GM12878 (cell line): ENCODE results near the gene UBLCP1. TPM values are rescaled to one million over a fixed set of nuclear protein-coding genes. Genes with fewer than 3 reads are reported as not detected.
"Not testable (repeated sequence)": the region's sequence is repeated elsewhere in the genome, so short reads cannot be mapped to it uniquely, and the experiment has no call there.

Source experiments
- ATAC-seq: fragments of 200-7000 bp; cut with Tn5 transposase; 3 replicates; pipeline ENCODE4 v1.9.1; 2020; ENCODE audit warnings: mild to moderate bottlenecking, moderate library complexity
- BruUV-seq: library from RNA; stranded (reverse); fragments of 400-500 nt; replicated peaks from 2 replicates; lab custom pipeline; 2021; lab: Mats Ljungman, UMichigan
- CTCF ChIA-PET: fragments of 300-600 bp; sonication (Branson Sonifier 250); formaldehyde crosslinking; extraction: SDS; loops from one replicate; lab custom pipeline; 2021; ENCODE audit warnings: inconsistent platforms; lab: Yijun Ruan, JAX
- POLR2A ChIA-PET: fragments of 350-600 bp; formaldehyde crosslinking; extraction: SDS; loops from one replicate; lab custom pipeline; 2021; ENCODE audit warnings: inconsistent platforms; lab: Charles Lee
- RAD21 ChIA-PET: fragments of 300-600 bp; sonication (Branson Sonifier 250); formaldehyde crosslinking; loops from one replicate; lab custom pipeline; 2023; ENCODE audit warnings: antibody characterized with exemption; ENCODE audit not compliant: unreplicated experiment; lab: Charles Lee
- SMC1A ChIA-PET: fragments of 300-600 bp; sonication (Branson Sonifier 250); formaldehyde crosslinking; loops from one replicate; lab custom pipeline; 2023; ENCODE audit not compliant: unreplicated experiment, uncharacterized antibody; lab: Charles Lee
- DNase-seq: peaks from one replicate; pipeline ENCODE4 v3.0.0-alpha.2; 2011; ENCODE audit warnings: low read depth, low spot score
- FAIRE-seq: peaks from 3 replicates; lab custom pipeline; 2011; peaks lifted over from hg19 to GRCh38; lab: Jason Lieb, UNC
- H2AFZ ChIP-seq: 2 replicates; pipeline ENCODE4 v1.6.0; 2011; ENCODE audit warnings: low read depth, low read length, control low read depth; ENCODE audit not compliant: control insufficient read depth
- H3K27ac ChIP-seq: 2 replicates; pipeline ENCODE4 v1.5.1; 2011; ENCODE audit warnings: control low read depth; ENCODE audit not compliant: control insufficient read depth, insufficient read depth
- H3K27me3 ChIP-seq, 2 experiments: replicated peaks in 1 of 2; 2 replicates each; pipeline versions ENCODE4 v1.6.0 to v1.6.1; 2011; ENCODE audit warnings: low read length in 1 of 2; ENCODE audit not compliant: control insufficient read depth in 2 of 2, insufficient read depth in 2 of 2
- H3K36me3 ChIP-seq, 2 experiments: 2 replicates each; pipeline ENCODE4 v1.5.1; 2011; ENCODE audit warnings: low read length in 1 of 2; ENCODE audit not compliant: control insufficient read depth in 2 of 2, insufficient read depth in 2 of 2
- H3K4me1 ChIP-seq: 2 replicates; pipeline ENCODE4 v1.6.1; 2011; ENCODE audit warnings: mild to moderate bottlenecking, low read length, moderate library complexity, mixed read lengths; ENCODE audit not compliant: control insufficient read depth, insufficient read depth
- H3K4me2 ChIP-seq: 2 replicates; pipeline ENCODE4 v1.6.0; 2011; ENCODE audit warnings: control low read depth; ENCODE audit not compliant: control insufficient read depth, insufficient read depth
- H3K4me3 ChIP-seq: fragments of 200-600 bp; sonication (generic); 2 replicates; pipeline ENCODE4 v1.5.1; 2016
- H3K79me2 ChIP-seq: 2 replicates; pipeline ENCODE4 v1.6.0; 2011; ENCODE audit warnings: low read length; ENCODE audit not compliant: control insufficient read depth, insufficient read depth
- H3K9ac ChIP-seq: 2 replicates; pipeline ENCODE4 v1.8.0; 2011; ENCODE audit warnings: low read length, control low read depth, mixed read lengths; ENCODE audit not compliant: control insufficient read depth, insufficient read depth
- H3K9me3 ChIP-seq: replicated peaks from 3 replicates; pipeline ENCODE4 v1.5.1; 2011; ENCODE audit warnings: mild to moderate bottlenecking, low read length; ENCODE audit not compliant: control insufficient read depth, insufficient read depth
- H4K20me1 ChIP-seq: 2 replicates; pipeline ENCODE4 v1.6.0; 2011; ENCODE audit not compliant: control insufficient read depth, insufficient read depth
- ATF7 ChIP-seq: fragments of 450-650 bp; IDR thresholded peaks from 2 replicates; pipeline ENCODE4 v1.6.1; 2016; ENCODE audit warnings: low read depth, mild to moderate bottlenecking
- CBX3 ChIP-seq: fragments of 200-600 bp; sonication (generic); IDR thresholded peaks from 2 replicates; pipeline ENCODE4 v1.6.1; 2016; ENCODE audit warnings: low read depth, borderline replicate concordance
- IKZF1 ChIP-seq: fragments of 450-650 bp; conservative IDR thresholded peaks from 2 replicates; pipeline ENCODE4 v1.6.1; 2017; ENCODE audit warnings: antibody characterized with exemption, mild to moderate bottlenecking
- MAX ChIP-seq: IDR thresholded peaks from 2 replicates; pipeline ENCODE4 v1.6.1; 2012; ENCODE audit warnings: low read depth, low read length, improper control_type of control experiment
- POLR2AphosphoS2 ChIP-seq: IDR thresholded peaks from 2 replicates; pipeline ENCODE4 v1.6.1; 2011; ENCODE audit warnings: low read depth, mild to moderate bottlenecking, low read length, improper control_type of control experiment, moderate library complexity
- SIX5 ChIP-seq: IDR thresholded peaks from 2 replicates; pipeline ENCODE4 v1.6.1; 2011; ENCODE audit warnings: mild to moderate bottlenecking, low read depth, low read length, moderate library complexity; ENCODE audit not compliant: severe bottlenecking
- TARDBP ChIP-seq: IDR thresholded peaks from 2 replicates; pipeline ENCODE4 v1.6.1; 2016; ENCODE audit warnings: borderline replicate concordance
- USF1 ChIP-seq: IDR thresholded peaks from 2 replicates; pipeline ENCODE4 v1.6.1; 2011; ENCODE audit warnings: borderline replicate concordance, low read depth, mild to moderate bottlenecking, moderate library complexity, mixed read lengths, low read length; ENCODE audit not compliant: insufficient read depth; ENCODE audit errors: extremely low read length
- ZBTB11 ChIP-seq: fragments of 450-650 bp; formaldehyde crosslinking; IDR thresholded peaks from 2 replicates; pipeline ENCODE4 v1.5.0; 2022; ENCODE audit warnings: mild to moderate bottlenecking, missing genetic modification characterization
- ZNF384 ChIP-seq: IDR thresholded peaks from 2 replicates; pipeline ENCODE4 v1.6.1; 2012; ENCODE audit warnings: low read depth, mild to moderate bottlenecking, low read length, improper control_type of control experiment, borderline replicate concordance
- WGBS: methylation state at CpG from one replicate; pipeline ENCODE4 v1.1.6; 2016; ENCODE audit warnings: low lambda C conversion rate; ENCODE audit not compliant: insufficient replicate concordance, insufficient coverage; ENCODE audit errors: missing lambda C conversion rate; 5-methylcytosine and 5-hydroxymethylcytosine counted together
- in situ Hi-C: fragments of 300-500 bp; cut with MboI; formaldehyde crosslinking; loops from 9 replicates; pipeline ENCODE4 v1.14.3; 2018; ENCODE audit warnings: mixed read lengths
- intact Hi-C: fragments of 100-400 bp; cut with micrococcal nuclease; formaldehyde crosslinking; loops from one replicate; pipeline ENCODE4 v1.14.2; 2022; ENCODE audit not compliant: unreplicated experiment
- polyA plus RNA-seq, 11 experiments: library from polyadenylated mRNA; depleted of rRNA in 4 of 11; unstranded in 6 of 11; stranded (reverse) in 5 of 11; fragments of >200 nt; fragmentation: Nextera tagmentation in 4 of 11; fragmentation: Illumina TruSeq in 1 of 11; extraction: Ambion mirVana in 4 of 11; extraction: Trizol in 1 of 11; gene quantifications; 1 replicate in 1 of 11; 2 replicates in 10 of 11; pipeline versions ENCODE4 v1.2.1 to v1.2.3, GENCODE V29; 2011 to 2016; ENCODE audit warnings: inconsistent platforms in 2 of 11, missing spikeins in 2 of 11, low read depth in 1 of 11
- total RNA-seq, 4 experiments: library from RNA; depleted of rRNA in 3 of 4; stranded (reverse); fragments of >200 nt in 3 of 4; fragmentation: Illumina TruSeq in 1 of 4; extraction: Trizol in 1 of 4; gene quantifications; 2 replicates each; pipeline versions ENCODE4 v1.2.1 to v1.2.3, GENCODE V29; 2013 to 2021

The UBLCP1 gene
- total and polyA plus RNA-seq, 10 of the 15 experiments (the other 5 are each of a cell fraction or from before 2014, with no cell fraction given): 18.8 to 44.2 (median 32.1) TPM

- no peak overlapping the region for H3K9ac ChIP-seq
- ChIA-PET SMC1A (interaction anchor here (1.0 kb wide), 1 partner anchor 16 kb away, joined by 3 read pairs; no protein-coding TSS in a partner anchor), POLR2A (no interaction called here), RAD21 (no interaction called here), CTCF (interaction anchor here (1.1 to 1.5 kb wide), 3 partner anchors 9 to 101 kb away, joined by 3 to 4 read pairs (median 3); no protein-coding TSS in a partner anchor)
- TF ChIP-seq ATF7: no peak
- TF ChIP-seq POLR2AphosphoS2: no peak
- no peak for TF ChIP-seq ZBTB11 (CRISPR knock-in tag)
- TF ChIP-seq CBX3: no peak
- no peak for TF ChIP-seq IKZF1
- no peak for TF ChIP-seq ZNF384
- TF ChIP-seq MAX: no peak
- no peak for TF ChIP-seq SIX5
- TF ChIP-seq USF1: no peak
- TF ChIP-seq TARDBP: no peak
- intact Hi-C loops (no loop called here), in situ Hi-C loops (no loop called here)
- H3K9me3 ChIP-seq: no peaks in the 10 kb centered on the region
- H3K36me3 ChIP-seq: no peaks in the 10 kb centered on the region
- 94% methylated on average over 2 of the region's 2 CpGs for WGBS
- no peak overlapping the region for H2AFZ ChIP-seq
- BruUV-seq: no TSS peak
- FAIRE-seq (no peak), DNase-seq (no peak), ATAC-seq (no peak)
- H3K4me3 ChIP-seq: no peak overlapping the region
- H3K4me2 ChIP-seq: no peak overlapping the region
- H3K27me3 ChIP-seq: no peaks in the 10 kb centered on the region
- H3K27ac ChIP-seq: no peak overlapping the region
- H3K4me1 ChIP-seq: no peaks in the 10 kb centered on the region
- no peaks in the 10 kb centered on the region for H4K20me1 ChIP-seq
- peaks cover 7% of the 10 kb centered on the region for H3K79me2 ChIP-seq
Measured at GRCh38 chr5:159258361-159258760, 4.7 kb upstream of the UBLCP1 start.

- H3K4me3 ChIP-seq, in situ Hi-C loops: not testable (repeated sequence)
Measured at GRCh38 chr5:159260212-159260611, 2.9 kb upstream of the UBLCP1 start.

More at GRCh38 chr5:159260212-159260611, 2.9 kb upstream of the UBLCP1 start:
- BruUV-seq, H3K27ac ChIP-seq, H4K20me1 ChIP-seq, H3K36me3 ChIP-seq, H3K4me1 ChIP-seq, ATAC-seq, CTCF ChIA-PET, FAIRE-seq, POLR2A ChIA-PET, DNase-seq, H3K27me3 ChIP-seq, H2AFZ ChIP-seq, H3K9ac ChIP-seq, H3K9me3 ChIP-seq, H3K4me2 ChIP-seq: not testable (repeated sequence)
- H3K79me2 ChIP-seq: peaks cover 13% of the 10 kb centered on the region
- 46% methylated on average over 4 of the region's 4 CpGs for WGBS
- RAD21 ChIA-PET: interaction anchor here (0.6 kb wide), 1 partner anchor 154 kb away, joined by 4 read pairs; no protein-coding TSS in a partner anchor
- SMC1A ChIA-PET: interaction anchor here (2.0 kb wide), 1 partner anchor 103 kb away, joined by 12 read pairs; no protein-coding TSS in a partner anchor
- intact Hi-C loops: loop anchor here (5.0 kb wide), 1 partner anchor 103 kb away; no protein-coding TSS in a partner anchor
